Cardiac fibroblast (primary cell): ENCODE data around the gene GNPTAB.

Experiments
- DNase-seq, 2 donors: peaks; one replicate each; pipeline versions ENCODE4 v3.0.0 to v3.0.0-alpha.2; 2010; ENCODE audit warnings: low read depth in 2 of 2
- H3K4me3 ChIP-seq, 2 donors: replicated peaks in 1 of 2; 1 replicate in 1 of 2; 2 replicates in 1 of 2; pipeline ENCODE4 v1.5.1; 2011; ENCODE audit warnings: low read depth in 2 of 2, low read length in 2 of 2, mild to moderate bottlenecking in 2 of 2, moderate library complexity in 1 of 2
- CTCF ChIP-seq: IDR thresholded peaks from one replicate; pipeline ENCODE4 v1.5.1; 2011; ENCODE audit warnings: low read depth, mild to moderate bottlenecking, low read length, inconsistent platforms

GNPTAB gene

GRCh38 chr12:101850199-101850598 lies 19.4 kb upstream of the GNPTAB start:
- H3K4me3 ChIP-seq = no peak overlapping the region
- DNase-seq = no peak
- TF ChIP-seq CTCF = no peak

- TF ChIP-seq CTCF = no peak
- no peak overlapping the region for H3K4me3 ChIP-seq
- no peak for DNase-seq
Measured at GRCh38 chr12:101847325-101847724, 16.6 kb upstream of the GNPTAB start.

- TF ChIP-seq CTCF = no peak
- no peak overlapping the region for H3K4me3 ChIP-seq
- DNase-seq = no peak
Measured at GRCh38 chr12:101845137-101845711, 14.5 kb upstream of the GNPTAB start.

GRCh38 chr12:101841069-101841468 lies 10.3 kb upstream of the GNPTAB start:
- DNase-seq = no peak
- no peak for TF ChIP-seq CTCF
- no peak overlapping the region for H3K4me3 ChIP-seq

GRCh38 chr12:101839324-101840283 lies 8.8 kb upstream of the GNPTAB start:
- peak; percentile 86 for TF ChIP-seq CTCF

GRCh38 chr12:101838628-101839323 lies 8.0 kb upstream of the GNPTAB start:
- TF ChIP-seq CTCF = no peak
- no peak overlapping the region for H3K4me3 ChIP-seq
- DNase-seq = no peak

More at GRCh38 chr12:101839324-101840283, 8.8 kb upstream of the GNPTAB start:
- no peak overlapping the region for H3K4me3 ChIP-seq
- peak; percentile 78 to 80 for DNase-seq
